Measurements from ENCODE around the gene SLK. TPM values are rescaled to one million over a fixed set of nuclear protein-coding genes. Genes with fewer than 3 reads are reported as not detected.

SLK gene
- total RNA-seq, 1 donor = 48.8 TPM

GRCh38 chr10:103930881-103931280 lies 36.1 kb upstream of the SLK start:
- TF ChIP-seq CTCF (IDR thresholded peaks at IDR 0.05; ENCODE audit: insufficient read depth, low read depth, low read length) = no peak
- no peak overlapping the region for H3K4me3 ChIP-seq (ENCODE audit: low read depth, low read length)
- DNase-seq (ENCODE audit: low read depth) = no peak

GRCh38 chr10:103931603-103932002 lies 35.3 kb upstream of the SLK start:
- no peak for DNase-seq (ENCODE audit: low read depth)
- TF ChIP-seq CTCF (IDR thresholded peaks at IDR 0.05; ENCODE audit: insufficient read depth, low read depth, low read length) = no peak
- no peak overlapping the region for H3K4me3 ChIP-seq (ENCODE audit: low read depth, low read length)

GRCh38 chr10:103932271-103932670 lies 34.7 kb upstream of the SLK start:
- no peak overlapping the region for H3K4me3 ChIP-seq (ENCODE audit: low read depth, low read length)
- TF ChIP-seq CTCF (IDR thresholded peaks at IDR 0.05; ENCODE audit: insufficient read depth, low read depth, low read length) = no peak
- DNase-seq (ENCODE audit: low read depth) = no peak

- DNase-seq (ENCODE audit: low read depth) = no peak
- H3K4me3 ChIP-seq (ENCODE audit: low read depth, low read length) = no peak overlapping the region
- TF ChIP-seq CTCF (IDR thresholded peaks at IDR 0.05; ENCODE audit: insufficient read depth, low read depth, low read length) = no peak
Observed at GRCh38 chr10:103932971-103933370, 34.0 kb upstream of the SLK start.

- TF ChIP-seq CTCF (IDR thresholded peaks at IDR 0.05; ENCODE audit: insufficient read depth, low read depth, low read length) = no peak
- H3K4me3 ChIP-seq (ENCODE audit: low read depth, low read length) = no peak overlapping the region
- no peak for DNase-seq (ENCODE audit: low read depth)
Observed at GRCh38 chr10:103933557-103934121, 33.3 kb upstream of the SLK start.

GRCh38 chr10:103934308-103934707 lies 32.6 kb upstream of the SLK start:
- DNase-seq (ENCODE audit: low read depth) = no peak
- TF ChIP-seq CTCF (IDR thresholded peaks at IDR 0.05; ENCODE audit: insufficient read depth, low read depth, low read length) = no peak
- H3K4me3 ChIP-seq (ENCODE audit: low read depth, low read length) = no peak overlapping the region

- no peak overlapping the region for H3K4me3 ChIP-seq (ENCODE audit: low read depth, low read length)
- DNase-seq (ENCODE audit: low read depth) = no peak
- TF ChIP-seq CTCF (IDR thresholded peaks at IDR 0.05; ENCODE audit: insufficient read depth, low read depth, low read length) = no peak
Observed at GRCh38 chr10:103936022-103936421, 30.9 kb upstream of the SLK start.

Measured in fibroblast of villous mesenchyme (primary cell).